HepG2 (cell line): ENCODE data around the gene SF3B6. TPM values are rescaled to one million over a fixed set of nuclear protein-coding genes. Genes with fewer than 3 reads are reported as not detected.

Source experiments
- RAD21 ChIP-seq: fragments of 450-650 bp; formaldehyde crosslinking; IDR thresholded peaks from 2 replicates; pipeline ENCODE4 v1.5.0; 2020; ENCODE audit warnings: mild to moderate bottlenecking
- RCOR2 ChIP-seq: IDR thresholded peaks from 2 replicates; pipeline ENCODE4 v1.6.1; 2016; ENCODE audit warnings: missing biosample characterization, missing genetic modification reagents
- ZBTB21 ChIP-seq: sonication (generic); formaldehyde crosslinking; IDR thresholded peaks from 2 replicates; pipeline ENCODE4 v1.4.0; 2020; ENCODE audit warnings: missing genetic modification reagents
- ZNF589 ChIP-seq: sonication (generic); formaldehyde crosslinking; conservative IDR thresholded peaks from 2 replicates; pipeline ENCODE4 v1.8.0; 2022; ENCODE audit warnings: mild to moderate bottlenecking, moderate library complexity, missing genetic modification reagents
- ZNF598 ChIP-seq: sonication (generic); formaldehyde crosslinking; IDR thresholded peaks from 2 replicates; pipeline ENCODE4 v1.5.1; 2020; ENCODE audit warnings: mild to moderate bottlenecking, missing genetic modification reagents, borderline replicate concordance
- polyA plus RNA-seq, 8 experiments: library from polyadenylated mRNA; depleted of rRNA in 3 of 8; stranded (reverse) in 7 of 8; unstranded in 1 of 8; fragments of >200 nt; fragmentation: Illumina TruSeq in 4 of 8; extraction: Trizol in 4 of 8; gene quantifications; 2 replicates each; pipeline versions ENCODE4 v1.2.1 to v1.2.3, GENCODE V29; 2011 to 2016; ENCODE audit warnings: low read depth in 4 of 8, missing spikeins in 1 of 8, mixed read lengths in 1 of 8; ENCODE audit not compliant: insufficient read depth in 1 of 8
- total RNA-seq, 5 experiments: library from RNA; depleted of rRNA; stranded (reverse); fragments of >200 nt; fragmentation: Illumina TruSeq; extraction: Trizol; gene quantifications; 2 replicates each; pipeline ENCODE4 v1.2.3, GENCODE V29; 2016; ENCODE audit warnings: low read depth in 1 of 5
- TF ChIP-seq, protein P1 (sequence below): IDR thresholded peaks from 2 replicates; pipeline ENCODE4 v1.6.1; 2016; ENCODE audit warnings: low read depth, missing genetic modification reagents, missing compliant biosample characterization
- TF ChIP-seq, protein P2 (sequence below): sonication (generic); formaldehyde crosslinking; IDR thresholded peaks from 2 replicates; pipeline ENCODE4 v1.5.0; 2020; ENCODE audit warnings: mild to moderate bottlenecking, missing genetic modification reagents
- TF ChIP-seq, protein P3 (sequence below), 2 experiments: sonication (generic) in 1 of 2; formaldehyde crosslinking in 1 of 2; IDR thresholded peaks; 2 replicates each; pipeline versions ENCODE4 v1.6.1 to v1.9.0; 2014 to 2022; ENCODE audit warnings: antibody characterized with exemption in 1 of 2, borderline replicate concordance in 1 of 2, inconsistent platforms in 1 of 2, low read depth in 1 of 2, missing genetic modification reagents in 1 of 2
- TF ChIP-seq, protein P4 (sequence below): sonication (generic); formaldehyde crosslinking; IDR thresholded peaks from 2 replicates; pipeline ENCODE4 v1.5.0; 2020; ENCODE audit warnings: missing genetic modification reagents
- TF ChIP-seq, protein P5 (sequence below): sonication (generic); formaldehyde crosslinking; conservative IDR thresholded peaks from 2 replicates; pipeline ENCODE4 v1.8.0; 2022; ENCODE audit warnings: mild to moderate bottlenecking, moderate library complexity, missing genetic modification reagents

Gene SF3B6
- total and polyA plus RNA-seq, 2 of the 13 experiments (the other 11 are each of a cell fraction or from before 2014, with no cell fraction given) = 177 to 182 TPM

DNA sequence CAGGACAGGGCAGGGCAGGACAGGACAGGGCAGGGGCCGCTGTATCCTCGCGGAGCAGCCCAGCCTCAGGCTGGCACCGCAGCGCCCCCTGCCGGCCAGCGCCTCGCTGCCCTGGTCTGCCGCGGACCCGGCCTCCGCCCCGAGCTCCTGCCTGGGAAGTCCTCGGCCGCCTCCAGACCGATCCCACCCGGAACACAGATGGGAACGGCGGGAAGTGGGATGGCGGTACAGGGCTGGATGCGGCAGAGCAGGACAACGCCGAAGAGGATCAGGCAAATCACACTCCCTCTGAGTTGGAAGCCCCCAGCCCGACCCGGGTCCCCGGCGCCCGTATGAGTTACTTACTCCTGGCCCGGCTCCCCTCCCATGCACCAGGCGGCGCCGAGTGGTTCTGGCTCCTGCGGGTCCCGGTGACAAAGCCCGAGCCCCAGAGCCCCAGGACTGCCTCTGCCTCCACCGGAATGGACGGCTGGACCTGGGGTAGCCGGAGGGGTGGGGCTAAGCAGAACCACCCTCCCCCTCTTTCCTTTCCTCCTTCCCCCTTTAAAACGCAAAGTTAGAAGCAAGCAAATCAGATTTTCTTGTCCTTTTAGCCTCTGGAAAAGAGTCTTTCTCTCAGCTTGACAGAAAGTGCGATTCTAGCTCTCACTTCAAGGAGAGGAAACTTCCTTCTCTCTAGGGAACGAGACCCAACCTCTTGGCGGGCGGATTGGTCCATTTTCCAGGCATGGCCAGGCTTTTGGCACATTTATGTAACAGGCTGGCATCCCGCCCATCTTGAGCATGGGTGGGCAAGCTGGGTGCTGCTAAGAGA, 8.5 kb upstream of the SF3B6 start, which contains the start of gene TP53I3 (continued):
- TF ChIP-seq, protein P1, sequence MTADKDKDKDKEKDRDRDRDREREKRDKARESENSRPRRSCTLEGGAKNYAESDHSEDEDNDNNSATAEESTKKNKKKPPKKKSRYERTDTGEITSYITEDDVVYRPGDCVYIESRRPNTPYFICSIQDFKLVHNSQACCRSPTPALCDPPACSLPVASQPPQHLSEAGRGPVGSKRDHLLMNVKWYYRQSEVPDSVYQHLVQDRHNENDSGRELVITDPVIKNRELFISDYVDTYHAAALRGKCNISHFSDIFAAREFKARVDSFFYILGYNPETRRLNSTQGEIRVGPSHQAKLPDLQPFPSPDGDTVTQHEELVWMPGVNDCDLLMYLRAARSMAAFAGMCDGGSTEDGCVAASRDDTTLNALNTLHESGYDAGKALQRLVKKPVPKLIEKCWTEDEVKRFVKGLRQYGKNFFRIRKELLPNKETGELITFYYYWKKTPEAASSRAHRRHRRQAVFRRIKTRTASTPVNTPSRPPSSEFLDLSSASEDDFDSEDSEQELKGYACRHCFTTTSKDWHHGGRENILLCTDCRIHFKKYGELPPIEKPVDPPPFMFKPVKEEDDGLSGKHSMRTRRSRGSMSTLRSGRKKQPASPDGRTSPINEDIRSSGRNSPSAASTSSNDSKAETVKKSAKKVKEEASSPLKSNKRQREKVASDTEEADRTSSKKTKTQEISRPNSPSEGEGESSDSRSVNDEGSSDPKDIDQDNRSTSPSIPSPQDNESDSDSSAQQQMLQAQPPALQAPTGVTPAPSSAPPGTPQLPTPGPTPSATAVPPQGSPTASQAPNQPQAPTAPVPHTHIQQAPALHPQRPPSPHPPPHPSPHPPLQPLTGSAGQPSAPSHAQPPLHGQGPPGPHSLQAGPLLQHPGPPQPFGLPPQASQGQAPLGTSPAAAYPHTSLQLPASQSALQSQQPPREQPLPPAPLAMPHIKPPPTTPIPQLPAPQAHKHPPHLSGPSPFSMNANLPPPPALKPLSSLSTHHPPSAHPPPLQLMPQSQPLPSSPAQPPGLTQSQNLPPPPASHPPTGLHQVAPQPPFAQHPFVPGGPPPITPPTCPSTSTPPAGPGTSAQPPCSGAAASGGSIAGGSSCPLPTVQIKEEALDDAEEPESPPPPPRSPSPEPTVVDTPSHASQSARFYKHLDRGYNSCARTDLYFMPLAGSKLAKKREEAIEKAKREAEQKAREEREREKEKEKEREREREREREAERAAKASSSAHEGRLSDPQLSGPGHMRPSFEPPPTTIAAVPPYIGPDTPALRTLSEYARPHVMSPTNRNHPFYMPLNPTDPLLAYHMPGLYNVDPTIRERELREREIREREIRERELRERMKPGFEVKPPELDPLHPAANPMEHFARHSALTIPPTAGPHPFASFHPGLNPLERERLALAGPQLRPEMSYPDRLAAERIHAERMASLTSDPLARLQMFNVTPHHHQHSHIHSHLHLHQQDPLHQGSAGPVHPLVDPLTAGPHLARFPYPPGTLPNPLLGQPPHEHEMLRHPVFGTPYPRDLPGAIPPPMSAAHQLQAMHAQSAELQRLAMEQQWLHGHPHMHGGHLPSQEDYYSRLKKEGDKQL = no peak
- TF ChIP-seq ZNF589 (CRISPR knock-in tag) (no peak), RCOR2 (no peak; the same call in 1 of the 2 replicates), ZBTB21 (CRISPR knock-in tag) (no peak), RAD21 (CRISPR knock-in tag) (peak; percentile 98), ZNF598 (CRISPR knock-in tag) (peak; percentile 45; the same call in 1 of the 2 replicates)
- TF ChIP-seq, protein P2, sequence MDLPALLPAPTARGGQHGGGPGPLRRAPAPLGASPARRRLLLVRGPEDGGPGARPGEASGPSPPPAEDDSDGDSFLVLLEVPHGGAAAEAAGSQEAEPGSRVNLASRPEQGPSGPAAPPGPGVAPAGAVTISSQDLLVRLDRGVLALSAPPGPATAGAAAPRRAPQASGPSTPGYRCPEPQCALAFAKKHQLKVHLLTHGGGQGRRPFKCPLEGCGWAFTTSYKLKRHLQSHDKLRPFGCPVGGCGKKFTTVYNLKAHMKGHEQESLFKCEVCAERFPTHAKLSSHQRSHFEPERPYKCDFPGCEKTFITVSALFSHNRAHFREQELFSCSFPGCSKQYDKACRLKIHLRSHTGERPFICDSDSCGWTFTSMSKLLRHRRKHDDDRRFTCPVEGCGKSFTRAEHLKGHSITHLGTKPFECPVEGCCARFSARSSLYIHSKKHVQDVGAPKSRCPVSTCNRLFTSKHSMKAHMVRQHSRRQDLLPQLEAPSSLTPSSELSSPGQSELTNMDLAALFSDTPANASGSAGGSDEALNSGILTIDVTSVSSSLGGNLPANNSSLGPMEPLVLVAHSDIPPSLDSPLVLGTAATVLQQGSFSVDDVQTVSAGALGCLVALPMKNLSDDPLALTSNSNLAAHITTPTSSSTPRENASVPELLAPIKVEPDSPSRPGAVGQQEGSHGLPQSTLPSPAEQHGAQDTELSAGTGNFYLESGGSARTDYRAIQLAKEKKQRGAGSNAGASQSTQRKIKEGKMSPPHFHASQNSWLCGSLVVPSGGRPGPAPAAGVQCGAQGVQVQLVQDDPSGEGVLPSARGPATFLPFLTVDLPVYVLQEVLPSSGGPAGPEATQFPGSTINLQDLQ (CRISPR knock-in tag) = no peak
- TF ChIP-seq, protein P3, sequence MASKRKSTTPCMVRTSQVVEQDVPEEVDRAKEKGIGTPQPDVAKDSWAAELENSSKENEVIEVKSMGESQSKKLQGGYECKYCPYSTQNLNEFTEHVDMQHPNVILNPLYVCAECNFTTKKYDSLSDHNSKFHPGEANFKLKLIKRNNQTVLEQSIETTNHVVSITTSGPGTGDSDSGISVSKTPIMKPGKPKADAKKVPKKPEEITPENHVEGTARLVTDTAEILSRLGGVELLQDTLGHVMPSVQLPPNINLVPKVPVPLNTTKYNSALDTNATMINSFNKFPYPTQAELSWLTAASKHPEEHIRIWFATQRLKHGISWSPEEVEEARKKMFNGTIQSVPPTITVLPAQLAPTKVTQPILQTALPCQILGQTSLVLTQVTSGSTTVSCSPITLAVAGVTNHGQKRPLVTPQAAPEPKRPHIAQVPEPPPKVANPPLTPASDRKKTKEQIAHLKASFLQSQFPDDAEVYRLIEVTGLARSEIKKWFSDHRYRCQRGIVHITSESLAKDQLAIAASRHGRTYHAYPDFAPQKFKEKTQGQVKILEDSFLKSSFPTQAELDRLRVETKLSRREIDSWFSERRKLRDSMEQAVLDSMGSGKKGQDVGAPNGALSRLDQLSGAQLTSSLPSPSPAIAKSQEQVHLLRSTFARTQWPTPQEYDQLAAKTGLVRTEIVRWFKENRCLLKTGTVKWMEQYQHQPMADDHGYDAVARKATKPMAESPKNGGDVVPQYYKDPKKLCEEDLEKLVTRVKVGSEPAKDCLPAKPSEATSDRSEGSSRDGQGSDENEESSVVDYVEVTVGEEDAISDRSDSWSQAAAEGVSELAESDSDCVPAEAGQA (IDR thresholded peaks at IDR 0.05; ENCODE audit: low read depth) = no peak
- TF ChIP-seq, protein P3 (CRISPR knock-in tag; IDR thresholded peaks at IDR 0.05; ENCODE audit: borderline replicate concordance) = no peak
- TF ChIP-seq, protein P4, sequence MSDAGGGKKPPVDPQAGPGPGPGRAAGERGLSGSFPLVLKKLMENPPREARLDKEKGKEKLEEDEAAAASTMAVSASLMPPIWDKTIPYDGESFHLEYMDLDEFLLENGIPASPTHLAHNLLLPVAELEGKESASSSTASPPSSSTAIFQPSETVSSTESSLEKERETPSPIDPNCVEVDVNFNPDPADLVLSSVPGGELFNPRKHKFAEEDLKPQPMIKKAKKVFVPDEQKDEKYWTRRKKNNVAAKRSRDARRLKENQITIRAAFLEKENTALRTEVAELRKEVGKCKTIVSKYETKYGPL (CRISPR knock-in tag) = peak; percentile 58; the same call in 1 of the 2 replicates
- TF ChIP-seq, protein P5, sequence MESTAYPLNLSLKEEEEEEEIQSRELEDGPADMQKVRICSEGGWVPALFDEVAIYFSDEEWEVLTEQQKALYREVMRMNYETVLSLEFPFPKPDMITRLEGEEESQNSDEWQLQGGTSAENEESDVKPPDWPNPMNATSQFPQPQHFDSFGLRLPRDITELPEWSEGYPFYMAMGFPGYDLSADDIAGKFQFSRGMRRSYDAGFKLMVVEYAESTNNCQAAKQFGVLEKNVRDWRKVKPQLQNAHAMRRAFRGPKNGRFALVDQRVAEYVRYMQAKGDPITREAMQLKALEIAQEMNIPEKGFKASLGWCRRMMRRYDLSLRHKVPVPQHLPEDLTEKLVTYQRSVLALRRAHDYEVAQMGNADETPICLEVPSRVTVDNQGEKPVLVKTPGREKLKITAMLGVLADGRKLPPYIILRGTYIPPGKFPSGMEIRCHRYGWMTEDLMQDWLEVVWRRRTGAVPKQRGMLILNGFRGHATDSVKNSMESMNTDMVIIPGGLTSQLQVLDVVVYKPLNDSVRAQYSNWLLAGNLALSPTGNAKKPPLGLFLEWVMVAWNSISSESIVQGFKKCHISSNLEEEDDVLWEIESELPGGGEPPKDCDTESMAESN (CRISPR knock-in tag) = peak; percentile 77
